HepG2 (cell line): ENCODE measurements around the gene GABRG3. TPM values are rescaled to one million over a fixed set of nuclear protein-coding genes. Genes with fewer than 3 reads are reported as not detected.

Source experiments
- ATAC-seq: fragments of 200-7000 bp; cut with Tn5 transposase; 3 replicates; pipeline ENCODE4 v1.9.1; 2020; ENCODE audit warnings: mild to moderate bottlenecking, moderate library complexity
- BruUV-seq: library from RNA; stranded (reverse); fragments of 400-500 nt; replicated peaks from 2 replicates; lab custom pipeline; 2021; lab: Mats Ljungman, UMichigan
- CTCF ChIA-PET: fragments of 300-600 bp; formaldehyde crosslinking; extraction: SDS; loops from one replicate; lab custom pipeline; 2021; ENCODE audit warnings: low total read pairs, inconsistent platforms, low intra/inter-chr PET ratio; lab: Yijun Ruan, JAX
- POLR2A ChIA-PET: fragments of 350-600 bp; sonication (Branson Sonifier 250); formaldehyde crosslinking; loops from one replicate; lab custom pipeline; 2020; ENCODE audit warnings: antibody characterized with exemption, inconsistent platforms; lab: Yijun Ruan, JAX
- DNase-seq: peaks from one replicate; pipeline ENCODE4 v3.0.0-alpha.2; 2015; ENCODE audit warnings: low spot score
- FAIRE-seq: peaks from 3 replicates; lab custom pipeline; 2011; peaks lifted over from hg19 to GRCh38; lab: Jason Lieb, UNC
- H2AFZ ChIP-seq: one replicate; pipeline ENCODE4 v1.6.1; 2011; ENCODE audit warnings: low read length, inconsistent platforms
- H3K27ac ChIP-seq: fragments of 300-600 bp; 3 replicates; pipeline ENCODE4 v1.8.0; 2011; ENCODE audit warnings: mixed run types, mild to moderate bottlenecking, mixed read lengths, low read length, inconsistent platforms; ENCODE audit not compliant: insufficient read depth; ENCODE audit errors: extremely low read length
- H3K27me3 ChIP-seq, 2 experiments: fragments of 200-600 bp in 1 of 2; 2 replicates in 1 of 2; 3 replicates in 1 of 2; pipeline versions ENCODE4 v1.6.0 to v1.8.0; 2011; ENCODE audit warnings: low read length in 2 of 2, mild to moderate bottlenecking in 2 of 2, moderate library complexity in 2 of 2, inconsistent platforms in 1 of 2; ENCODE audit not compliant: insufficient read depth in 2 of 2, control insufficient read depth in 1 of 2
- H3K36me3 ChIP-seq, 2 experiments: fragments of 200-600 bp in 1 of 2; replicated peaks in 1 of 2; 2 replicates in 1 of 2; 3 replicates in 1 of 2; pipeline versions ENCODE4 v1.5.1 to v1.8.0; 2011; ENCODE audit warnings: low read length in 2 of 2, inconsistent platforms in 1 of 2; ENCODE audit not compliant: insufficient read depth in 2 of 2, control insufficient read depth in 1 of 2
- H3K4me1 ChIP-seq: 2 replicates; pipeline ENCODE4 v1.5.1; 2012; ENCODE audit warnings: low read length, inconsistent platforms; ENCODE audit not compliant: insufficient read depth
- H3K4me2 ChIP-seq: 2 replicates; pipeline ENCODE4 v1.6.0; 2011; ENCODE audit warnings: low read depth, low read length, inconsistent platforms
- H3K4me3 ChIP-seq, 3 experiments: fragments of 200-600 bp in 1 of 3; sonication (generic), shearing (Covaris generic) in 1 of 3; replicated peaks in 1 of 3; 2 replicates each; pipeline ENCODE4 v1.5.1; 2011 to 2016; ENCODE audit warnings: low read length in 3 of 3, inconsistent platforms in 2 of 3, low read depth in 2 of 3, mild to moderate bottlenecking in 2 of 3, control low read depth in 1 of 3, mixed read lengths in 1 of 3; ENCODE audit not compliant: insufficient read depth in 1 of 3
- H3K79me2 ChIP-seq: one replicate; pipeline ENCODE4 v1.6.1; 2011; ENCODE audit warnings: low read length, inconsistent platforms; ENCODE audit not compliant: insufficient read depth
- H3K9ac ChIP-seq: 2 replicates; pipeline ENCODE4 v1.6.0; 2011; ENCODE audit warnings: mild to moderate bottlenecking, low read depth, low read length, inconsistent platforms; ENCODE audit not compliant: insufficient read depth
- H3K9me3 ChIP-seq: 2 replicates; pipeline ENCODE4 v1.5.1; 2012; ENCODE audit warnings: mild to moderate bottlenecking, low read length
- H4K20me1 ChIP-seq: 2 replicates; pipeline ENCODE4 v1.6.0; 2011; ENCODE audit warnings: inconsistent platforms, mild to moderate bottlenecking, low read length, moderate library complexity; ENCODE audit not compliant: insufficient read depth
- CC2D1A ChIP-seq: sonication (generic); formaldehyde crosslinking; IDR thresholded peaks from 2 replicates; pipeline ENCODE4 v1.8.1; 2023; ENCODE audit warnings: mild to moderate bottlenecking, missing genetic modification reagents
- FOXA3 ChIP-seq: IDR thresholded peaks from 2 replicates; pipeline ENCODE4 v1.6.1; 2016; ENCODE audit warnings: missing genetic modification reagents, missing compliant biosample characterization
- FOXP1 ChIP-seq, 2 experiments: fragments of 450-650 bp in 1 of 2; IDR thresholded peaks; 2 replicates each; pipeline ENCODE4 v1.6.1; 2017 to 2018; ENCODE audit warnings: antibody characterized with exemption in 1 of 2
- HNF4A ChIP-seq: sonication (generic); formaldehyde crosslinking; IDR thresholded peaks from 2 replicates; pipeline ENCODE4 v1.4.0; 2020; ENCODE audit warnings: missing genetic modification reagents
- HNRNPH1 ChIP-seq: fragments of 200-400 bp; formaldehyde crosslinking; optimal IDR thresholded peaks from 2 replicates; pipeline ENCODE3; 2017; ENCODE audit warnings: mild to moderate bottlenecking, low read depth, low read length
- HOXD1 ChIP-seq: sonication (generic); formaldehyde crosslinking; IDR thresholded peaks from 2 replicates; pipeline ENCODE4 v1.5.0; 2020; ENCODE audit warnings: missing genetic modification reagents
- LRRFIP1 ChIP-seq: sonication (generic); formaldehyde crosslinking; conservative IDR thresholded peaks from 2 replicates; pipeline ENCODE4 v1.4.0; 2020; ENCODE audit warnings: missing genetic modification reagents
- MAZ ChIP-seq, 2 experiments: sonication (generic) in 1 of 2; formaldehyde crosslinking in 1 of 2; IDR thresholded peaks; 2 replicates each; pipeline versions ENCODE4 v1.5.0 to v1.6.1; 2012 to 2020; ENCODE audit warnings: low read depth in 2 of 2, mild to moderate bottlenecking in 2 of 2, borderline replicate concordance in 1 of 2, improper control_type of control experiment in 1 of 2, low read length in 1 of 2, missing genetic modification reagents in 1 of 2, moderate library complexity in 1 of 2
- MED8 ChIP-seq: sonication (generic); formaldehyde crosslinking; IDR thresholded peaks from 2 replicates; pipeline ENCODE4 v1.8.1; 2023; ENCODE audit warnings: mild to moderate bottlenecking, missing genetic modification reagents; ENCODE audit not compliant: insufficient replicate concordance
- MIXL1 ChIP-seq: IDR thresholded peaks from 2 replicates; pipeline ENCODE4 v1.6.1; 2016
- NRL ChIP-seq: sonication (generic); formaldehyde crosslinking; IDR thresholded peaks from 2 replicates; pipeline ENCODE4 v1.5.0; 2020; ENCODE audit warnings: missing genetic modification reagents, mild to moderate bottlenecking, moderate library complexity, borderline replicate concordance
- SOX5 ChIP-seq: IDR thresholded peaks from 2 replicates; pipeline ENCODE4 v1.6.1; 2016; ENCODE audit warnings: borderline replicate concordance
- SRSF4 ChIP-seq: fragments of 200-400 bp; formaldehyde crosslinking; IDR thresholded peaks from one replicate; pipeline ENCODE4 v1.6.1; 2018; ENCODE audit warnings: mild to moderate bottlenecking, low read depth, low read length, moderate library complexity; ENCODE audit not compliant: poor library complexity, severe bottlenecking
- TEAD2 ChIP-seq: sonication (generic); formaldehyde crosslinking; IDR thresholded peaks from 2 replicates; pipeline ENCODE4 v1.9.0; 2021; ENCODE audit warnings: missing genetic modification reagents
- ZBTB10 ChIP-seq: sonication (generic); formaldehyde crosslinking; IDR thresholded peaks from 2 replicates; pipeline ENCODE4 v1.4.0; 2020; ENCODE audit warnings: missing genetic modification reagents, borderline replicate concordance
- ZFX ChIP-seq: sonication (generic); formaldehyde crosslinking; IDR thresholded peaks from 2 replicates; pipeline ENCODE4 v1.4.0; 2020; ENCODE audit warnings: mild to moderate bottlenecking, low read depth, missing genetic modification reagents, moderate library complexity
- ZKSCAN5 ChIP-seq: sonication (generic); formaldehyde crosslinking; IDR thresholded peaks from 2 replicates; pipeline ENCODE4 v1.5.1; 2020; ENCODE audit warnings: mild to moderate bottlenecking, missing genetic modification reagents
- ZNF317 ChIP-seq: sonication (generic); formaldehyde crosslinking; IDR thresholded peaks from 2 replicates; pipeline ENCODE4 v1.5.0; 2020; ENCODE audit warnings: mild to moderate bottlenecking, missing genetic modification reagents
- ZNF335 ChIP-seq: sonication (generic); formaldehyde crosslinking; IDR thresholded peaks from 2 replicates; pipeline ENCODE4 v1.4.0; 2020; ENCODE audit warnings: missing genetic modification reagents
- ZNF761 ChIP-seq: sonication (generic); formaldehyde crosslinking; conservative IDR thresholded peaks from 2 replicates; pipeline ENCODE4 v1.4.0; 2020; ENCODE audit warnings: mild to moderate bottlenecking, missing genetic modification reagents
- WGBS: methylation state at CpG from one replicate; pipeline ENCODE4 v1.1.6; 2017; ENCODE audit warnings: low lambda C conversion rate; 5-methylcytosine and 5-hydroxymethylcytosine counted together
- in situ Hi-C: cut with HindIII; loops from 2 replicates; pipeline ENCODE4 v1.10.0; 2017; ENCODE audit warnings: low pct_unique_long_range_greater_than_20kb; ENCODE audit not compliant: extremely low pct_ligation_motif_present
- intact Hi-C: fragments of 100-400 bp; cut with micrococcal nuclease; formaldehyde crosslinking; loops from one replicate; pipeline ENCODE4 v1.10.0; 2022; ENCODE audit not compliant: unreplicated experiment
- polyA plus RNA-seq, 8 experiments: library from polyadenylated mRNA; depleted of rRNA in 3 of 8; stranded (reverse) in 7 of 8; unstranded in 1 of 8; fragments of >200 nt; fragmentation: Illumina TruSeq in 4 of 8; extraction: Trizol in 4 of 8; gene quantifications; 2 replicates each; pipeline versions ENCODE4 v1.2.1 to v1.2.3, GENCODE V29; 2011 to 2016; ENCODE audit warnings: low read depth in 4 of 8, missing spikeins in 1 of 8, mixed read lengths in 1 of 8; ENCODE audit not compliant: insufficient read depth in 1 of 8
- total RNA-seq, 5 experiments: library from RNA; depleted of rRNA; stranded (reverse); fragments of >200 nt; fragmentation: Illumina TruSeq; extraction: Trizol; gene quantifications; 2 replicates each; pipeline ENCODE4 v1.2.3, GENCODE V29; 2016; ENCODE audit warnings: low read depth in 1 of 5

Gene GABRG3
- total and polyA plus RNA-seq, 2 of the 13 experiments (the other 11 are each of a cell fraction or from before 2014, with no cell fraction given): not detected

- TF ChIP-seq ZKSCAN5 (no peak), SRSF4 (no peak), LRRFIP1 (CRISPR knock-in tag) (no peak)
Measured at GRCh38 chr15:27575521-27575920, 604.5 kb downstream of the GABRG3 start (continued).

DNA sequence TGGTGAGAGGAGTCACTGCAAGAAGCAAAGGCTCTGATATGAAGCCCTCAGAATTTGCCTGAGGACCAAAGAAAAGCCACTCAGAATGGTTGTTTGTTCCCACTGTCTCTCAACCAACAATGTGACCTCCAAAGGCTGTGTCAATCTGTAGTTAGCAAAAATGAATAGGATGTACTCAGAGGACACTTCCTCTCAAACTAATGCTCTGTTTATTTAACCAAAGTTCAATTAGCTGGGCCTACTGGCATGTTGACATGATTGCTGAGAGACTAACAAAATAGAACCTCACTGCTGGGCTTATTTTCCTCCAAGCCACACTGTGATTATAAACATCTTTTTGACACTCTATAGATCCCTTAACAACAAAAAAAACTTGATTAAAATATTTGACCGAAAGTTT is 605.6 kb downstream of the GABRG3 start:
- no TSS peak for BruUV-seq
- intact Hi-C loops (no loop called here), in situ Hi-C loops (no loop called here)
- H3K4me2 ChIP-seq: peak overlapping the region; percentile 45
- peak; percentile 26 for DNase-seq
- H2AFZ ChIP-seq: no peak overlapping the region
- ATAC-seq: peak; percentile 96
- H3K27me3 ChIP-seq: no peaks in the 10 kb centered on the region; a peak in 1 of 5 replicates
- H3K4me3 ChIP-seq: no peak overlapping the region
- ChIA-PET POLR2A (no interaction called here), CTCF (no interaction called here)
- FAIRE-seq: no peak
- no peaks in the 10 kb centered on the region for H3K36me3 ChIP-seq
- H4K20me1 ChIP-seq: no peaks in the 10 kb centered on the region
- peaks cover 19% of the 10 kb centered on the region for H3K4me1 ChIP-seq
- 0% methylated on average over 1 of the region's 1 CpG for WGBS
- H3K27ac ChIP-seq: no peak overlapping the region
- peaks cover 39% of the 10 kb centered on the region; the same call in 1 of the 2 replicates for H3K9me3 ChIP-seq
- H3K9ac ChIP-seq: no peak overlapping the region
- no peaks in the 10 kb centered on the region for H3K79me2 ChIP-seq
- TF ChIP-seq FOXA3 (CRISPR knock-in tag): peak; percentile 81
- TF ChIP-seq HOXD1 (CRISPR knock-in tag): no peak
- no peak for TF ChIP-seq NRL (CRISPR knock-in tag)
- TF ChIP-seq HNF4A (CRISPR knock-in tag): peak; percentile 43; the same call in 1 of the 2 replicates
- TF ChIP-seq ZNF317 (CRISPR knock-in tag): no peak
- 0 out of 2 replicates have a peak, but pooled peaks have one; percentile 19 for TF ChIP-seq ZFX (CRISPR knock-in tag)
- TF ChIP-seq MAZ (IDR thresholded peaks at IDR 0.05; ENCODE audit: borderline replicate concordance, low read depth, low read length): no peak
- no peak for TF ChIP-seq MAZ (CRISPR knock-in tag; IDR thresholded peaks at IDR 0.05; ENCODE audit: low read depth)
- TF ChIP-seq FOXP1 (IDR thresholded peaks at IDR 0.05): no peak
- peak; percentile 74 for TF ChIP-seq FOXP1 (CRISPR knock-in tag; IDR thresholded peaks at IDR 0.05)
- no peak for TF ChIP-seq ZBTB10 (CRISPR knock-in tag)
- no peak for TF ChIP-seq CC2D1A
- TF ChIP-seq HNRNPH1: no peak
- no peak for TF ChIP-seq ZNF761 (CRISPR knock-in tag)
- no peak for TF ChIP-seq TEAD2
- TF ChIP-seq ZNF335 (CRISPR knock-in tag): no peak
- TF ChIP-seq SOX5 (CRISPR knock-in tag): peak; percentile 49; the same call in 1 of the 2 replicates
- TF ChIP-seq MED8 (CRISPR knock-in tag): no peak
- peak; percentile 91 for TF ChIP-seq MIXL1 (CRISPR knock-in tag)
